H1 (cell line): ENCODE measurements around the gene TMEM271. TPM values are rescaled to one million over a fixed set of nuclear protein-coding genes. Genes with fewer than 3 reads are reported as not detected.

ENCODE experiments used
- CTCF ChIA-PET: fragments of 300-600 bp; sonication (Branson Sonifier 250); formaldehyde crosslinking; loops from one replicate; lab custom pipeline; 2021; ENCODE audit not compliant: partially characterized antibody; lab: Charles Lee
- POLR2A ChIA-PET: fragments of 300-600 bp; sonication (Branson Sonifier 250); formaldehyde crosslinking; loops from one replicate; lab custom pipeline; 2021; ENCODE audit warnings: inconsistent platforms; ENCODE audit not compliant: partially characterized antibody; lab: Charles Lee
- DNase-seq, 2 experiments: peaks; one replicate each; pipeline versions ENCODE4 v3.0.0 to v3.0.0-alpha.2; 2010 to 2022; ENCODE audit warnings: low spot score in 2 of 2, low read depth in 1 of 2, mixed read lengths in 1 of 2
- FAIRE-seq: peaks from 2 replicates; lab custom pipeline; 2011; peaks lifted over from hg19 to GRCh38; lab: Jason Lieb, UNC
- H2AFZ ChIP-seq: 2 replicates; pipeline ENCODE4 v1.8.1; 2012; ENCODE audit warnings: low read length, inconsistent platforms
- H2AK5ac ChIP-seq: 2 replicates; pipeline ENCODE4 v1.6.1; 2013; ENCODE audit warnings: low read depth, low read length
- H2BK120ac ChIP-seq: replicated peaks from 2 replicates; pipeline ENCODE3; 2013; ENCODE audit warnings: low read depth, low read length, inconsistent platforms
- H2BK12ac ChIP-seq: 2 replicates; pipeline ENCODE4 v1.6.1; 2013; ENCODE audit warnings: low read depth, low read length
- H2BK15ac ChIP-seq: 2 replicates; pipeline ENCODE4 v1.6.1; 2013; ENCODE audit warnings: low read length
- H2BK20ac ChIP-seq: 2 replicates; pipeline ENCODE4 v1.6.1; 2013; ENCODE audit warnings: low read length
- H2BK5ac ChIP-seq: 2 replicates; pipeline ENCODE4 v1.6.1; 2013; ENCODE audit warnings: low read depth, low read length
- H3K14ac ChIP-seq: 2 replicates; pipeline ENCODE4 v1.6.1; 2013; ENCODE audit warnings: inconsistent platforms; ENCODE audit not compliant: insufficient read length
- H3K18ac ChIP-seq: 2 replicates; pipeline ENCODE4 v1.6.1; 2013; ENCODE audit warnings: low read length; ENCODE audit errors: extremely low read depth
- H3K23ac ChIP-seq: 2 replicates; pipeline ENCODE4 v1.6.1; 2013; ENCODE audit warnings: inconsistent platforms; ENCODE audit not compliant: insufficient read length
- H3K23me2 ChIP-seq: 2 replicates; pipeline ENCODE4 v1.6.1; 2013; ENCODE audit warnings: low read depth, low read length
- H3K27ac ChIP-seq: 2 replicates; pipeline ENCODE4 v1.6.1; 2011; ENCODE audit warnings: low read depth, low read length, inconsistent platforms
- H3K27me3 ChIP-seq, 4 experiments: replicated peaks in 1 of 4; 1 replicate in 1 of 4; 2 replicates in 3 of 4; pipeline versions ENCODE4 v1.6.1 to v1.8.1; 2011 to 2013; ENCODE audit warnings: low read length in 3 of 4, mild to moderate bottlenecking in 3 of 4, inconsistent platforms in 2 of 4, mixed read lengths in 2 of 4, moderate library complexity in 1 of 4; ENCODE audit not compliant: control insufficient read depth in 3 of 4, insufficient read depth in 3 of 4; ENCODE audit errors: extremely low read depth in 1 of 4
- H3K36me3 ChIP-seq, 4 experiments: 2 replicates each; pipeline versions ENCODE4 v1.6.1 to v1.8.1; 2011 to 2013; ENCODE audit warnings: mild to moderate bottlenecking in 4 of 4, low read length in 3 of 4, moderate library complexity in 2 of 4, control low read depth in 1 of 4, inconsistent platforms in 1 of 4; ENCODE audit not compliant: insufficient read depth in 4 of 4, control insufficient read depth in 2 of 4
- H3K4ac ChIP-seq: replicated peaks from 2 replicates; pipeline ENCODE3; 2013; ENCODE audit warnings: low read length, low read depth, mixed read lengths, inconsistent platforms; ENCODE audit not compliant: insufficient read length
- H3K4me1 ChIP-seq, 4 experiments: replicated peaks in 1 of 4; 1 replicate in 1 of 4; 2 replicates in 3 of 4; pipeline versions ENCODE4 v1.6.1 to v1.8.1; 2011 to 2013; ENCODE audit warnings: low read length in 3 of 4, inconsistent platforms in 2 of 4, mixed read lengths in 1 of 4; ENCODE audit not compliant: insufficient read depth in 4 of 4, control insufficient read depth in 3 of 4
- H3K4me2 ChIP-seq, 2 experiments: 2 replicates each; pipeline versions ENCODE4 v1.6.1 to v1.8.1; 2011 to 2013; ENCODE audit warnings: low read depth in 2 of 2, low read length in 2 of 2, control low read depth in 1 of 2, inconsistent platforms in 1 of 2, mild to moderate bottlenecking in 1 of 2; ENCODE audit not compliant: insufficient read depth in 1 of 2
- H3K4me3 ChIP-seq, 4 experiments: fragments of 200-600, 300-600 bp in 1 of 4; sonication (generic), shearing (Covaris generic), sonication (Bioruptor Twin) in 1 of 4; 2 replicates each; pipeline versions ENCODE4 v1.5.1 to v1.8.1; 2011 to 2016; ENCODE audit warnings: low read length in 4 of 4, low read depth in 3 of 4, control low read depth in 2 of 4, inconsistent platforms in 2 of 4, mild to moderate bottlenecking in 2 of 4, mixed read lengths in 1 of 4, moderate library complexity in 1 of 4; ENCODE audit not compliant: insufficient read depth in 2 of 4; ENCODE audit errors: extremely low read depth in 1 of 4
- H3K56ac ChIP-seq: replicated peaks from 2 replicates; pipeline ENCODE3; 2013; ENCODE audit warnings: low read depth, mild to moderate bottlenecking, mixed read lengths, low read length, inconsistent platforms; ENCODE audit not compliant: insufficient read length
- H3K79me1 ChIP-seq: 2 replicates; pipeline ENCODE4 v1.6.1; 2013; ENCODE audit warnings: low read depth, low read length, control low read depth
- H3K79me2 ChIP-seq, 2 experiments: 2 replicates each; pipeline versions ENCODE4 v1.6.1 to v1.8.1; 2012 to 2013; ENCODE audit warnings: low read length in 2 of 2, mild to moderate bottlenecking in 2 of 2, inconsistent platforms in 1 of 2; ENCODE audit not compliant: insufficient read depth in 2 of 2, control insufficient read depth in 1 of 2
- H3K9ac ChIP-seq, 4 experiments: replicated peaks in 1 of 4; 1 replicate in 1 of 4; 2 replicates in 3 of 4; pipeline versions ENCODE4 v1.6.1 to v1.8.1; 2011 to 2013; ENCODE audit warnings: low read depth in 3 of 4, low read length in 3 of 4, control low read depth in 2 of 4, mild to moderate bottlenecking in 2 of 4, moderate library complexity in 2 of 4, inconsistent platforms in 1 of 4; ENCODE audit errors: extremely low read depth in 1 of 4
- H3K9me3 ChIP-seq, 2 experiments: 2 replicates each; pipeline versions ENCODE4 v1.6.1 to v1.8.1; 2012 to 2013; ENCODE audit warnings: mild to moderate bottlenecking in 2 of 2, moderate library complexity in 2 of 2, control low read depth in 1 of 2, inconsistent platforms in 1 of 2, low read depth in 1 of 2, low read length in 1 of 2, mixed read lengths in 1 of 2; ENCODE audit not compliant: insufficient read depth in 2 of 2
- H4K20me1 ChIP-seq, 2 experiments: replicated peaks in 1 of 2; 2 replicates each; pipeline versions ENCODE3 to v1.8.1; 2011 to 2013; ENCODE audit warnings: inconsistent platforms in 2 of 2, low read length in 2 of 2, mild to moderate bottlenecking in 1 of 2; ENCODE audit not compliant: insufficient read depth in 2 of 2, control insufficient read depth in 1 of 2
- H4K5ac ChIP-seq: 2 replicates; pipeline ENCODE4 v1.6.1; 2013; ENCODE audit warnings: low read length, low read depth, mixed read lengths, inconsistent platforms; ENCODE audit not compliant: insufficient read length
- H4K8ac ChIP-seq: 2 replicates; pipeline ENCODE4 v1.8.0; 2013; ENCODE audit warnings: mild to moderate bottlenecking, moderate library complexity, low read length, inconsistent platforms; ENCODE audit not compliant: insufficient read depth; ENCODE audit errors: extremely low read depth
- H4K91ac ChIP-seq: replicated peaks from 2 replicates; pipeline ENCODE3; 2013; ENCODE audit warnings: low read length, mixed read lengths, inconsistent platforms; ENCODE audit not compliant: insufficient read length
- ATF3 ChIP-seq: IDR thresholded peaks from 2 replicates; pipeline ENCODE4 v1.6.1; 2011; ENCODE audit warnings: low read depth, mild to moderate bottlenecking, low read length; ENCODE audit not compliant: insufficient read depth
- BACH1 ChIP-seq: IDR thresholded peaks from 2 replicates; pipeline ENCODE4 v1.6.1; 2012; ENCODE audit warnings: low read length, improper control_type of control experiment
- EZH2 ChIP-seq: fragments of 200-600 bp; sonication (generic); IDR thresholded peaks from 2 replicates; pipeline ENCODE4 v1.7.1; 2012; ENCODE audit warnings: low read depth, mild to moderate bottlenecking, moderate library complexity, low read length, inconsistent platforms; ENCODE audit not compliant: severe bottlenecking
- HDAC6 ChIP-seq: IDR thresholded peaks from one replicate; pipeline ENCODE4 v1.7.1; 2012; ENCODE audit warnings: low read depth, mild to moderate bottlenecking, inconsistent platforms, low read length, moderate library complexity
- KDM1A ChIP-seq: fragments of 200-600, 300-600 bp; sonication (generic); IDR thresholded peaks from 2 replicates; pipeline ENCODE4 v1.7.1; 2016; ENCODE audit warnings: mild to moderate bottlenecking, low read length, borderline replicate concordance
- MAFK ChIP-seq: IDR thresholded peaks from 2 replicates; pipeline ENCODE4 v1.6.1; 2012; ENCODE audit warnings: low read depth, mild to moderate bottlenecking, improper control_type of control experiment, low read length
- RAD21 ChIP-seq, 2 experiments: IDR thresholded peaks in 1 of 2; conservative IDR thresholded peaks in 1 of 2; 2 replicates each; pipeline ENCODE4 v1.6.1; 2011; ENCODE audit warnings: low read depth in 2 of 2, low read length in 2 of 2, improper control_type of control experiment in 1 of 2, inconsistent platforms in 1 of 2, mild to moderate bottlenecking in 1 of 2, moderate library complexity in 1 of 2
- SUZ12 ChIP-seq: fragments of 200-600 bp; sonication (generic); IDR thresholded peaks from 2 replicates; pipeline ENCODE4 v1.6.1; 2012; ENCODE audit warnings: mild to moderate bottlenecking, inconsistent platforms, low read length, moderate library complexity, mixed read lengths
- TAF7 ChIP-seq: optimal IDR thresholded peaks from 2 replicates; pipeline ENCODE3; 2011; ENCODE audit warnings: low read depth, mild to moderate bottlenecking, inconsistent platforms, low read length, moderate library complexity, borderline replicate concordance
- TBP ChIP-seq: IDR thresholded peaks from 2 replicates; pipeline ENCODE4 v1.6.1; 2011; ENCODE audit warnings: low read depth, low read length, improper control_type of control experiment
- TEAD4 ChIP-seq: IDR thresholded peaks from 2 replicates; pipeline ENCODE4 v1.6.1; 2012; ENCODE audit warnings: low read depth, low read length, inconsistent platforms, mixed read lengths
- YY1 ChIP-seq: IDR thresholded peaks from 2 replicates; pipeline ENCODE4 v1.6.1; 2011; ENCODE audit warnings: low read depth, mild to moderate bottlenecking, low read length
- WGBS, 2 experiments: shearing (Covaris generic) in 1 of 2; methylation state at CpG; one replicate each; pipeline versions ENCODE4 v1.1.6 to v1.1.7; 2013 to 2015; ENCODE audit warnings: low lambda C conversion rate in 2 of 2, mixed read lengths in 2 of 2, inconsistent platforms in 1 of 2, low coverage in 1 of 2, missing lambda C conversion rate in 1 of 2; ENCODE audit not compliant: insufficient replicate concordance in 2 of 2, insufficient coverage in 1 of 2, insufficient read length in 1 of 2; ENCODE audit errors: extremely low coverage in 1 of 2, missing lambda C conversion rate in 1 of 2; 5-methylcytosine and 5-hydroxymethylcytosine counted together
- polyA plus RNA-seq, 7 experiments: library from polyadenylated mRNA; depleted of rRNA in 3 of 7; stranded (reverse) in 5 of 7; unstranded in 2 of 7; fragments of >200 nt in 5 of 7; fragments of 200-250 nt in 2 of 7; gene quantifications; 1 replicate in 5 of 7; 2 replicates in 1 of 7; 4 replicates in 1 of 7; pipeline versions ENCODE4 v1.2.1 to v1.2.3, GENCODE V29; 2011 to 2013; ENCODE audit warnings: missing spikeins in 2 of 7, mixed read lengths in 2 of 7
- total RNA-seq: library from RNA; stranded (reverse); fragmentation: NEBNext Ultra II Directional; extraction: Animal tissue kit (Norgen Biotek cat#: 25700); gene quantifications from 2 replicates; pipeline ENCODE4 v1.2.1, GENCODE V29; 2021

TMEM271 gene
- total and polyA plus RNA-seq, 2 of the 8 experiments (the other 6 are each of a cell fraction or from before 2014, with no cell fraction given): 0.08 to 0.35 TPM

- FAIRE-seq (no peak), DNase-seq (no peak)
- 87% methylated on average over 22 of the region's 22 CpGs; no CpG with 5 or more reads in 1 of the 2 experiments for WGBS, 2 experiments
- Histone ChIP-seq H3K4me3 (no peak overlapping the region), H4K5ac (no peak overlapping the region), H3K4me1 (no peaks in the 10 kb centered on the region), H2BK20ac (no peak overlapping the region), H2AFZ (no peak overlapping the region), H3K79me2 (no peaks in the 10 kb centered on the region), H3K27ac (no peak overlapping the region), H3K4me2 (no peak overlapping the region), H3K23ac (no peak overlapping the region), H4K91ac (no peak overlapping the region), H3K18ac (no peak overlapping the region), H3K23me2 (no peaks in the 10 kb centered on the region), H2BK120ac (no peak overlapping the region), H2BK12ac (no peak overlapping the region), H3K56ac (no peak overlapping the region), H3K36me3 (no peaks in the 10 kb centered on the region), H2AK5ac (no peak overlapping the region), H3K9me3 (peaks cover 0 to 4% of the 10 kb centered on the region in 2 experiments; a peak in 1 of 4 replicates), H3K9ac (no peak overlapping the region), H2BK5ac (no peak overlapping the region), H3K27me3 (peaks cover 0 to 3% (median 2%) of the 10 kb centered on the region in 4 experiments; a peak in 3 of 7 replicates), H4K20me1 (no peaks in the 10 kb centered on the region), H4K8ac (peak overlapping the region; percentile 83), H3K79me1 (peaks cover 6% of the 10 kb centered on the region), H3K4ac (no peak overlapping the region), H3K14ac (no peak overlapping the region), H2BK15ac (no peak overlapping the region)
- CTCF ChIA-PET: interaction anchor here (0.7 to 2.5 kb wide), 4 partner anchors 10 to 72 kb away, joined by 3 to 8 read pairs (median 6); partner anchors contain the start of gene PDE6B
- POLR2A ChIA-PET: no interaction called here
- TF ChIP-seq TAF7 (no peak), EZH2 (no peak), TEAD4 (no peak), YY1 (no peak), RAD21 (IDR thresholded peaks at IDR 0.05 in 1 of 2, conservative IDR thresholded peaks at IDR 0.05 in 1 of 2; ENCODE audit: low read depth in 2 of 2, low read length in 2 of 2) (no peak), HDAC6 (no peak), BACH1 (no peak), TBP (no peak), ATF3 (no peak), KDM1A (no peak), SUZ12 (no peak), MAFK (no peak)
Observed at GRCh38 chr4:612052-612748, 36.1 kb upstream of the TMEM271 start.
